H9 (cell line): ENCODE data around the gene ASTL. TPM values are rescaled to one million over a fixed set of nuclear protein-coding genes. Genes with fewer than 3 reads are reported as not detected.

Source experiments
- DNase-seq: peaks from one replicate; pipeline ENCODE4 v3.0.0-alpha.2; 2017
- H2AFZ ChIP-seq: one replicate; pipeline ENCODE4 v1.6.1; 2013; ENCODE audit warnings: mild to moderate bottlenecking, low read length, control low read depth, moderate library complexity
- H2AK5ac ChIP-seq: 2 replicates; pipeline ENCODE4 v1.6.1; 2013; ENCODE audit warnings: low read length, control low read depth, mixed read lengths; ENCODE audit not compliant: insufficient read length
- H2BK120ac ChIP-seq: one replicate; pipeline ENCODE4 v1.6.1; 2013; ENCODE audit warnings: low read depth, mild to moderate bottlenecking, low read length, control low read depth, inconsistent platforms; ENCODE audit not compliant: poor library complexity, severe bottlenecking
- H2BK12ac ChIP-seq: 2 replicates; pipeline ENCODE4 v1.6.1; 2013; ENCODE audit warnings: low read length, control low read depth, mixed read lengths, low read depth; ENCODE audit not compliant: insufficient read length
- H2BK15ac ChIP-seq: 2 replicates; pipeline ENCODE4 v1.6.1; 2013; ENCODE audit warnings: low read depth, low read length, control low read depth
- H2BK20ac ChIP-seq: one replicate; pipeline ENCODE4 v1.6.1; 2013; ENCODE audit warnings: low read depth, mild to moderate bottlenecking, low read length, control low read depth, inconsistent platforms; ENCODE audit not compliant: poor library complexity, severe bottlenecking
- H2BK5ac ChIP-seq: 2 replicates; pipeline ENCODE4 v1.6.1; 2013; ENCODE audit warnings: low read length, control low read depth, mixed read lengths; ENCODE audit not compliant: insufficient read length
- H3K14ac ChIP-seq: 2 replicates; pipeline ENCODE4 v1.6.1; 2013; ENCODE audit warnings: low read length, control low read depth; ENCODE audit not compliant: insufficient read depth
- H3K18ac ChIP-seq: 2 replicates; pipeline ENCODE4 v1.6.1; 2013; ENCODE audit warnings: low read depth, mild to moderate bottlenecking, mixed read lengths, low read length, control low read depth; ENCODE audit not compliant: insufficient read length
- H3K23ac ChIP-seq: 2 replicates; pipeline ENCODE4 v1.6.1; 2013; ENCODE audit warnings: low read length, control low read depth, mixed read lengths, low read depth; ENCODE audit not compliant: insufficient read length
- H3K23me2 ChIP-seq: 2 replicates; pipeline ENCODE4 v1.6.1; 2013; ENCODE audit warnings: low read depth, mild to moderate bottlenecking, mixed read lengths, low read length, control low read depth; ENCODE audit not compliant: insufficient read length, poor library complexity, severe bottlenecking
- H3K27ac ChIP-seq: 2 replicates; pipeline ENCODE4 v1.5.1; 2013; ENCODE audit warnings: low read length, control low read depth, mixed read lengths, low read depth; ENCODE audit not compliant: insufficient read length
- H3K27me3 ChIP-seq: 2 replicates; pipeline ENCODE4 v1.6.1; 2013; ENCODE audit warnings: low read length, control low read depth, inconsistent platforms; ENCODE audit not compliant: insufficient read depth
- H3K4ac ChIP-seq: 2 replicates; pipeline ENCODE4 v1.6.1; 2013; ENCODE audit warnings: low read depth, mild to moderate bottlenecking, control low read depth, inconsistent platforms, low read length, moderate library complexity
- H3K4me1 ChIP-seq: 2 replicates; pipeline ENCODE4 v1.6.1; 2013; ENCODE audit warnings: low read length, control low read depth, inconsistent platforms; ENCODE audit not compliant: insufficient read depth
- H3K4me2 ChIP-seq: 2 replicates; pipeline ENCODE4 v1.6.1; 2013; ENCODE audit warnings: low read length, control low read depth, mixed read lengths; ENCODE audit not compliant: insufficient read length, insufficient read depth
- H3K56ac ChIP-seq: 2 replicates; pipeline ENCODE4 v1.6.1; 2013; ENCODE audit warnings: low read depth, mild to moderate bottlenecking, mixed read lengths, low read length, control low read depth; ENCODE audit not compliant: insufficient read length
- H3K79me1 ChIP-seq: 2 replicates; pipeline ENCODE4 v1.6.1; 2013; ENCODE audit warnings: low read depth, mild to moderate bottlenecking, moderate library complexity, low read length, control low read depth, inconsistent platforms; ENCODE audit not compliant: insufficient read depth, poor library complexity, severe bottlenecking
- H3K79me2 ChIP-seq: 2 replicates; pipeline ENCODE4 v1.6.1; 2013; ENCODE audit warnings: low read length, control low read depth, inconsistent platforms; ENCODE audit not compliant: insufficient read depth
- H3K9ac ChIP-seq: 2 replicates; pipeline ENCODE4 v1.6.1; 2013; ENCODE audit warnings: low read length, control low read depth, mixed read lengths; ENCODE audit not compliant: insufficient read length; ENCODE audit errors: extremely low read depth
- H3K9me3 ChIP-seq: one replicate; pipeline ENCODE4 v1.6.1; 2013; ENCODE audit warnings: low read depth, low read length, inconsistent platforms; ENCODE audit not compliant: control insufficient read depth
- H3T11ph ChIP-seq: one replicate; pipeline ENCODE4 v1.6.1; 2013; ENCODE audit warnings: mild to moderate bottlenecking, low read length, control low read depth, inconsistent platforms
- H4K20me1 ChIP-seq: one replicate; pipeline ENCODE4 v1.6.1; 2013; ENCODE audit not compliant: control insufficient read depth, insufficient read length, insufficient read depth
- H4K5ac ChIP-seq: 2 replicates; pipeline ENCODE4 v1.6.1; 2013; ENCODE audit warnings: low read depth, mild to moderate bottlenecking, mixed read lengths, low read length, control low read depth; ENCODE audit not compliant: insufficient read length
- H4K8ac ChIP-seq: replicated peaks from 2 replicates; pipeline ENCODE4 v1.6.1; 2013; ENCODE audit warnings: low read length, control low read depth, mixed read lengths, low read depth; ENCODE audit not compliant: insufficient read length
- H4K91ac ChIP-seq: 2 replicates; pipeline ENCODE4 v1.6.1; 2013; ENCODE audit warnings: low read depth, mild to moderate bottlenecking, moderate library complexity, mixed read lengths, low read length, control low read depth; ENCODE audit not compliant: insufficient read length
- H3K27ac Mint-ChIP-seq, 3 experiments: 2 replicates in 2 of 3; 3 replicates in 1 of 3; pipeline ENCODE4 v1.8.0; 2020 to 2021; ENCODE audit warnings: mixed read lengths in 3 of 3, mild to moderate bottlenecking in 1 of 3, moderate library complexity in 1 of 3
- H3K27me3 Mint-ChIP-seq: 2 replicates; pipeline ENCODE4 v1.8.0; 2021; ENCODE audit warnings: low read depth, mild to moderate bottlenecking, moderate library complexity, mixed read lengths
- H3K36me3 Mint-ChIP-seq, 3 experiments: 2 replicates in 2 of 3; 3 replicates in 1 of 3; pipeline ENCODE4 v1.8.0; 2020 to 2021; ENCODE audit warnings: low read depth in 3 of 3, mixed read lengths in 3 of 3; ENCODE audit not compliant: insufficient read depth in 1 of 3
- H3K4me1 Mint-ChIP-seq, 2 experiments: 2 replicates each; pipeline ENCODE4 v1.8.0; 2020; ENCODE audit warnings: mixed read lengths in 2 of 2
- H3K4me3 Mint-ChIP-seq, 2 experiments: 2 replicates in 1 of 2; 3 replicates in 1 of 2; pipeline ENCODE4 v1.8.0; 2020 to 2021; ENCODE audit warnings: mild to moderate bottlenecking in 2 of 2, mixed read lengths in 2 of 2, moderate library complexity in 1 of 2
- H3K9me3 Mint-ChIP-seq, 2 experiments: 2 replicates in 1 of 2; 3 replicates in 1 of 2; pipeline ENCODE4 v1.8.0; 2020; ENCODE audit warnings: mild to moderate bottlenecking in 2 of 2, mixed read lengths in 2 of 2, moderate library complexity in 1 of 2
- CTCF ChIP-seq: fragments of 200-600 bp; sonication (generic); conservative IDR thresholded peaks from 3 replicates; pipeline ENCODE4 v1.8.0; 2021; ENCODE audit warnings: antibody characterized with exemption, mild to moderate bottlenecking
- whole genome bisulfite sequencing: extraction: QIAGEN DNeasy Blood & Tissue Kit; methylation state at CpG from one replicate; pipeline ENCODE4 v1.1.7; 2013; ENCODE audit warnings: missing lambda C conversion rate, low lambda C conversion rate, mixed read lengths; ENCODE audit not compliant: insufficient read length; ENCODE audit errors: extremely low coverage; 5-methylcytosine and 5-hydroxymethylcytosine counted together
- total RNA-seq: library from RNA; stranded (reverse); gene quantifications from 2 replicates; pipeline ENCODE4 v1.2.1, GENCODE V29; 2021

Gene ASTL
- total RNA-seq, 1 experiment from 2014 or later, result 0.81 TPM

GRCh38 chr2:96164459-96165184, 26.3 kb upstream of the ASTL start:
- Mint-ChIP-seq H3K27me3 (peaks cover 5% of the 10 kb centered on the region), H3K4me3 (no peak overlapping the region), H3K36me3 (0 out of 7 replicates have a peak, but pooled peaks cover 0 to 5% (median 0%) of the 10 kb centered on the region in 3 experiments), H3K27ac (no peak overlapping the region), H3K9me3 (peaks cover 2 to 7% of the 10 kb centered on the region in 2 experiments; a peak in 2 of 5 replicates), H3K4me1 (peaks cover 18 to 23% of the 10 kb centered on the region in 2 experiments; a peak in 3 of 4 replicates)
- WGBS, result no CpG with 5 or more reads among the region's 18 CpGs
- H3K79me1 ChIP-seq, result no peaks in the 10 kb centered on the region
- H4K20me1 ChIP-seq, result no peaks in the 10 kb centered on the region
- no peak overlapping the region for H2BK12ac ChIP-seq
- H2BK5ac ChIP-seq, result no peak overlapping the region
- H3K4me1 ChIP-seq, result peaks cover 2% of the 10 kb centered on the region; the same call in 1 of the 2 replicates
- H3K27ac ChIP-seq, result no peak overlapping the region
- DNase-seq, result peak; percentile 79
- H2BK120ac ChIP-seq, result no peak overlapping the region
- H4K5ac ChIP-seq, result no peak overlapping the region
- H4K91ac ChIP-seq, result no peak overlapping the region
- no peak overlapping the region for H3K14ac ChIP-seq
- H2AK5ac ChIP-seq, result no peak overlapping the region
- H3K23ac ChIP-seq, result no peak overlapping the region
- no peak overlapping the region for H3T11ph ChIP-seq
- no peak for TF ChIP-seq CTCF
- no peaks in the 10 kb centered on the region for H3K79me2 ChIP-seq
- no peak overlapping the region for H2AFZ ChIP-seq
- no peak overlapping the region; the same call in 1 of the 2 replicates for H2BK15ac ChIP-seq
- peak overlapping the region; percentile 29 for H3K18ac ChIP-seq
- H4K8ac ChIP-seq, result no peak overlapping the region
- no peak overlapping the region for H3K4ac ChIP-seq
- no peak overlapping the region for H3K4me2 ChIP-seq
- no peak overlapping the region for H3K9ac ChIP-seq
- no peaks in the 10 kb centered on the region for H3K23me2 ChIP-seq
- H3K56ac ChIP-seq, result no peak overlapping the region
- no peaks in the 10 kb centered on the region for H3K27me3 ChIP-seq
- no peaks in the 10 kb centered on the region for H3K9me3 ChIP-seq
- no peak overlapping the region for H2BK20ac ChIP-seq
